IPS-NIHi7 (cell line): Measurements from ENCODE around the gene HEMGN.
"Not testable (repeated sequence)": the region's sequence is repeated elsewhere in the genome, so short reads cannot be mapped to it uniquely, and the experiment has no call there.

Experiments
- DNase-seq: peaks from one replicate; pipeline ENCODE4 v3.0.0; 2012; ENCODE audit warnings: mixed read lengths; ENCODE audit errors: extremely low spot score

Gene HEMGN

GRCh38 chr9:97938081-97938644 lies at the start of gene HEMGN:
Gene HEMGN (minus strand): TSS chr9:97938172. CDS start chr9:97938136, 36 bp downstream.
- DNase-seq, result no peak

GRCh38 chr9:97987487-97987886 lies 49.5 kb upstream of the HEMGN start:
- DNase-seq, result no peak

GRCh38 chr9:97985058-97985861 lies 47.3 kb upstream of the HEMGN start:
- peak; percentile 26 for DNase-seq

- DNase-seq, result peak; percentile 63
These were observed 46.5 kb upstream of the HEMGN start for GRCh38 chr9:97984188-97985057.

GRCh38 chr9:97983589-97984187 lies 45.7 kb upstream of the HEMGN start:
- peak; percentile 41 for DNase-seq

- DNase-seq, result peak; percentile 91
These were observed 45.0 kb upstream of the HEMGN start, which contains the start of gene ANP32B for GRCh38 chr9:97982683-97983588. Gene ANP32B (plus strand): TSS chr9:97983341. CDS start chr9:97983556, 215 bp downstream.

GRCh38 chr9:97981846-97982682 lies 44.1 kb upstream of the HEMGN start:
- DNase-seq, result peak; percentile 56

GRCh38 chr9:97980918-97981845 lies 43.2 kb upstream of the HEMGN start:
- no peak for DNase-seq

- DNase-seq, result no peak
These were observed 42.5 kb upstream of the HEMGN start for GRCh38 chr9:97980479-97980803.

GRCh38 chr9:97979788-97980478 lies 42.0 kb upstream of the HEMGN start:
- DNase-seq, result no peak

- DNase-seq, result no peak
These were observed 40.6 kb upstream of the HEMGN start for GRCh38 chr9:97978371-97979130.

- DNase-seq, result not testable (repeated sequence)
These were observed 38.7 kb upstream of the HEMGN start for GRCh38 chr9:97976633-97977032.

GRCh38 chr9:97975376-97975775 lies 37.4 kb upstream of the HEMGN start:
- no peak for DNase-seq

GRCh38 chr9:97972753-97973152 lies 34.8 kb upstream of the HEMGN start:
- DNase-seq, result no peak

GRCh38 chr9:97970165-97970564 lies 32.2 kb upstream of the HEMGN start:
- DNase-seq, result no peak

- DNase-seq, result no peak
These were observed 31.0 kb upstream of the HEMGN start for GRCh38 chr9:97969014-97969413.

- peak; percentile 54 for DNase-seq
These were observed 28.5 kb upstream of the HEMGN start for GRCh38 chr9:97966493-97966892.

- DNase-seq, result no peak
These were observed 26.9 kb upstream of the HEMGN start for GRCh38 chr9:97964901-97965300.
